Vagina (tissue), 2 donors: ENCODE results near the gene RETREG1.

Experiments used
- POLR2AphosphoS5 ChIP-seq, 2 donors: sonication (generic); formaldehyde crosslinking; IDR thresholded peaks; one replicate each; pipeline ENCODE4 v1.9.0; 2017; ENCODE audit warnings: antibody characterized with exemption in 2 of 2, mild to moderate bottlenecking in 2 of 2, low read depth in 1 of 2; ENCODE audit not compliant: insufficient read depth in 1 of 2
- TF ChIP-seq, protein P1 (sequence below), 3 experiments: fragments of 450-650 bp in 2 of 3; fragments of 200-600 bp in 1 of 3; sonication (generic) in 1 of 3; IDR thresholded peaks; one replicate each; pipeline ENCODE4 v1.5.1; 2017 to 2019; ENCODE audit warnings: antibody characterized with exemption in 3 of 3, mild to moderate bottlenecking in 2 of 3, moderate library complexity in 2 of 3

DNA sequence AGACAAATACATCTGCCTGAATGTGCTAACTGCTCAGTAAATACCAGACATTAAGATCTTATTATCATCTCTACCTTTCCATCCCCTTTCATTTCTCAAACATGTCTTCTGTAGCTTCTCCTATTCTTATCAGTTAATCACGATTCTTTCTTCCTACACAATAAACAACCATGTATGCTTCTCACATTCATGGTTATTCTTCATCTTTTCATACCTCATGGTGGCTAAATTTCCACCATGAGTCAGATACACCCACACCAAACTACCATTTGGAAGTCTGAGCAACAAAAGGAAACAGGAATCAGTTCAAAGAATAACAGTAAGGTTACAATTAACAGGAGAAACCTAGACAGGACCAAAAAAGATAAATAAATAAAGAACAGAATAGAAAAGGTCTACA, 158.9 kb downstream of the RETREG1 start:
- TF ChIP-seq POLR2AphosphoS5 (IDR thresholded peaks at IDR 0.05; ENCODE audit: insufficient read depth in 1 of 2, low read depth in 1 of 2), result no peak
- TF ChIP-seq, protein P1, sequence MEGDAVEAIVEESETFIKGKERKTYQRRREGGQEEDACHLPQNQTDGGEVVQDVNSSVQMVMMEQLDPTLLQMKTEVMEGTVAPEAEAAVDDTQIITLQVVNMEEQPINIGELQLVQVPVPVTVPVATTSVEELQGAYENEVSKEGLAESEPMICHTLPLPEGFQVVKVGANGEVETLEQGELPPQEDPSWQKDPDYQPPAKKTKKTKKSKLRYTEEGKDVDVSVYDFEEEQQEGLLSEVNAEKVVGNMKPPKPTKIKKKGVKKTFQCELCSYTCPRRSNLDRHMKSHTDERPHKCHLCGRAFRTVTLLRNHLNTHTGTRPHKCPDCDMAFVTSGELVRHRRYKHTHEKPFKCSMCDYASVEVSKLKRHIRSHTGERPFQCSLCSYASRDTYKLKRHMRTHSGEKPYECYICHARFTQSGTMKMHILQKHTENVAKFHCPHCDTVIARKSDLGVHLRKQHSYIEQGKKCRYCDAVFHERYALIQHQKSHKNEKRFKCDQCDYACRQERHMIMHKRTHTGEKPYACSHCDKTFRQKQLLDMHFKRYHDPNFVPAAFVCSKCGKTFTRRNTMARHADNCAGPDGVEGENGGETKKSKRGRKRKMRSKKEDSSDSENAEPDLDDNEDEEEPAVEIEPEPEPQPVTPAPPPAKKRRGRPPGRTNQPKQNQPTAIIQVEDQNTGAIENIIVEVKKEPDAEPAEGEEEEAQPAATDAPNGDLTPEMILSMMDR (IDR thresholded peaks at IDR 0.05), result no peak
